Naive thymus-derived CD4-positive, alpha-beta T cell (primary cell): ENCODE results near the gene KCNK10. TPM values are rescaled to one million over a fixed set of nuclear protein-coding genes. Genes with fewer than 3 reads are reported as not detected.

Experiments
- ATAC-seq: fragments of 150-1000 bp; cut with Tn5 transposase; 2 replicates; pipeline ENCODE4 v1.10.0; 2021; ENCODE audit warnings: mild to moderate bottlenecking, moderate library complexity
- CTCF ChIA-PET: fragments of 350-600 bp; sonication (Branson Sonifier 250); formaldehyde crosslinking; loops from one replicate; lab custom pipeline; 2021; ENCODE audit warnings: antibody characterized with exemption; lab: Charles Lee
- POLR2A ChIA-PET: fragments of 350-600 bp; sonication (Branson Sonifier 250); formaldehyde crosslinking; loops from one replicate; lab custom pipeline; 2021; ENCODE audit warnings: antibody characterized with exemption, inconsistent platforms; lab: Charles Lee
- DNase-seq, 9 donors: peaks; one replicate each; pipeline versions ENCODE4 v3.0.0 to v3.0.0-alpha.2; 2020 to 2022; ENCODE audit warnings: mixed read lengths in 1 of 9
- H3K27ac ChIP-seq: one replicate; pipeline ENCODE4 v1.7.0; 2013; ENCODE audit warnings: mild to moderate bottlenecking, low read depth, low read length, moderate library complexity
- H3K27me3 ChIP-seq, 2 donors: one replicate each; pipeline ENCODE4 v1.7.0; 2013; ENCODE audit warnings: low read length in 2 of 2, mild to moderate bottlenecking in 2 of 2, moderate library complexity in 2 of 2; ENCODE audit not compliant: control insufficient read depth in 2 of 2, insufficient read depth in 2 of 2
- H3K36me3 ChIP-seq, 3 experiments: 1 replicate in 2 of 3; 2 replicates in 1 of 3; pipeline ENCODE4 v1.7.0; 2013; ENCODE audit warnings: low read length in 3 of 3, mild to moderate bottlenecking in 3 of 3, moderate library complexity in 1 of 3; ENCODE audit not compliant: insufficient read depth in 3 of 3, control insufficient read depth in 2 of 3
- H3K4me1 ChIP-seq, 2 donors: one replicate each; pipeline ENCODE4 v1.7.0; 2013; ENCODE audit warnings: low read length in 2 of 2, mild to moderate bottlenecking in 2 of 2, moderate library complexity in 1 of 2; ENCODE audit not compliant: control insufficient read depth in 2 of 2, insufficient read depth in 2 of 2
- H3K4me3 ChIP-seq: 2 replicates; pipeline ENCODE4 v1.7.0; 2013; ENCODE audit warnings: mild to moderate bottlenecking, low read length
- H3K9me3 ChIP-seq, 3 experiments: 1 replicate in 2 of 3; 2 replicates in 1 of 3; pipeline ENCODE4 v1.7.0; 2013; ENCODE audit warnings: low read length in 3 of 3; ENCODE audit not compliant: control insufficient read depth in 2 of 3
- H3K27ac Mint-ChIP-seq, 9 donors: one replicate each; pipeline ENCODE4 v1.8.0; 2020 to 2022; ENCODE audit warnings: mixed read lengths in 9 of 9, mild to moderate bottlenecking in 8 of 9, moderate library complexity in 5 of 9, inconsistent platforms in 2 of 9
- H3K27me3 Mint-ChIP-seq, 5 donors: one replicate each; pipeline ENCODE4 v1.8.0; 2021 to 2022; ENCODE audit warnings: mixed read lengths in 5 of 5, mild to moderate bottlenecking in 1 of 5
- H3K36me3 Mint-ChIP-seq, 5 donors: one replicate each; pipeline ENCODE4 v1.8.0; 2020 to 2022; ENCODE audit warnings: mixed read lengths in 5 of 5, mild to moderate bottlenecking in 3 of 5, inconsistent platforms in 1 of 5
- H3K4me1 Mint-ChIP-seq, 7 donors: one replicate each; pipeline ENCODE4 v1.8.0; 2020 to 2022; ENCODE audit warnings: mixed read lengths in 7 of 7, mild to moderate bottlenecking in 3 of 7, inconsistent platforms in 1 of 7
- H3K4me3 Mint-ChIP-seq, 10 donors: one replicate each; pipeline ENCODE4 v1.8.0; 2020 to 2022; ENCODE audit warnings: mild to moderate bottlenecking in 10 of 10, mixed read lengths in 10 of 10, moderate library complexity in 6 of 10, inconsistent platforms in 2 of 10
- H3K9me3 Mint-ChIP-seq, 11 donors: one replicate each; pipeline ENCODE4 v1.8.0; 2020 to 2022; ENCODE audit warnings: mixed read lengths in 11 of 11, mild to moderate bottlenecking in 4 of 11, inconsistent platforms in 1 of 11, moderate library complexity in 1 of 11
- intact Hi-C, 2 donors: fragments of 100-400 bp; cut with micrococcal nuclease; formaldehyde crosslinking; loops; one replicate each; pipeline ENCODE4 v1.15.1; 2023
- polyA plus RNA-seq, 2 donors: library from polyadenylated mRNA; unstranded; fragments of 300-500 nt; fragmentation: Illumina TruSeq; gene quantifications; one replicate each; pipeline ENCODE4 v1.2.3, GENCODE V29; 2021
- total RNA-seq, 6 experiments: library from RNA in 5 of 6; stranded (reverse) in 5 of 6; gene quantifications; 1 replicate in 5 of 6; 2 replicates in 1 of 6; pipeline ENCODE4 v1.2.3 and lab custom pipeline; 2021 to 2026

KCNK10 gene
- total and polyA plus RNA-seq, 7 experiments from 2014 or later = 0.10 to 0.21 TPM; not detected in 5

- Histone ChIP-seq H3K4me1 (no peaks in the 10 kb centered on the region), H3K27ac (no peak overlapping the region), H3K4me3 (no peak overlapping the region), H3K9me3 (no peaks in the 10 kb centered on the region), H3K36me3 (no peaks in the 10 kb centered on the region), H3K27me3 (no peaks in the 10 kb centered on the region)
- Mint-ChIP-seq H3K27me3 (peaks cover 2 to 44% (median 40%) of the 10 kb centered on the region in 5 donors), H3K4me1 (peaks cover 0 to 2% (median 0%) of the 10 kb centered on the region in 7 donors), H3K36me3 (no peaks in the 10 kb centered on the region), H3K9me3 (peaks cover 0 to 3% (median 0%) of the 10 kb centered on the region in 11 donors), H3K4me3 (no peak overlapping the region), H3K27ac (no peak overlapping the region)
- CTCF ChIA-PET = no interaction called here
- POLR2A ChIA-PET = no interaction called here
- DNase-seq (no peak), ATAC-seq (no peak)
- intact Hi-C loops = no loop called here
These were observed 80.6 kb downstream of the KCNK10 start for GRCh38 chr14:88242446-88242845.

GRCh38 chr14:88241810-88242209 is 81.3 kb downstream of the KCNK10 start:
- no peaks in the 10 kb centered on the region for H3K9me3 ChIP-seq
- H3K36me3 ChIP-seq = no peaks in the 10 kb centered on the region
- Mint-ChIP-seq H3K9me3 (peaks cover 0 to 3% (median 0%) of the 10 kb centered on the region in 11 donors), H3K36me3 (no peaks in the 10 kb centered on the region), H3K27me3 (peaks cover 5 to 42% (median 38%) of the 10 kb centered on the region in 5 donors), H3K27ac (no peak overlapping the region), H3K4me3 (no peak overlapping the region), H3K4me1 (peaks cover 0 to 2% (median 0%) of the 10 kb centered on the region in 7 donors)
- intact Hi-C loops = no loop called here
- ChIA-PET POLR2A (no interaction called here), CTCF (no interaction called here)
- H3K4me3 ChIP-seq = no peak overlapping the region
- H3K27ac ChIP-seq = no peak overlapping the region
- ATAC-seq (no peak), DNase-seq (no peak)
- no peaks in the 10 kb centered on the region for H3K4me1 ChIP-seq
- H3K27me3 ChIP-seq = no peaks in the 10 kb centered on the region

DNA sequence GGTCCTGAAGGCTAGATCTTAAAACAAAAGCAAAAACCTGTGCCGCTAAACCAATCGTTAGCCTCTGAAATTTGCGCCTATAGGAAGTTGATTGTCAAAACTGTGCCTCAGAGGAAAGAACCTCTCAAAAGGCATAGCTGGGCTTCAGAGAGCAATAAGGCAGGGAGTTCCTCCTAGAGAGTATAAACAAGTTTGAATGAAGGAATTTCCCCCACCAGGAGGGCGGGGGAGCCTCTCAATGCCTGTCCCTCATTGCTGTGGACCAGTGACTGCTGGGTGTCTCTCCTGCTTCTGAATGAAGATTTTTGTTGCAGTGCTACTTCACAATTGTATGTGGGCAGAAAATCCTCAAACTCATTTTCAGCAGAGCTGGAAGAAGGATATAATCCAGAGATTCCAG is 88.6 kb downstream of the KCNK10 start:
- Histone ChIP-seq H3K27me3 (no peaks in the 10 kb centered on the region), H3K4me1 (no peaks in the 10 kb centered on the region), H3K9me3 (no peaks in the 10 kb centered on the region), H3K27ac (no peak overlapping the region), H3K36me3 (no peaks in the 10 kb centered on the region), H3K4me3 (no peak overlapping the region)
- CTCF ChIA-PET = no interaction called here
- POLR2A ChIA-PET = no interaction called here
- Mint-ChIP-seq H3K27ac (no peak overlapping the region), H3K27me3 (peaks cover 12 to 27% (median 16%) of the 10 kb centered on the region in 5 donors), H3K9me3 (peaks cover 0 to 20% (median 1%) of the 10 kb centered on the region in 11 donors), H3K4me1 (peaks cover 0 to 4% (median 0%) of the 10 kb centered on the region in 7 donors), H3K4me3 (no peak overlapping the region), H3K36me3 (peaks cover 0 to 4% (median 0%) of the 10 kb centered on the region in 5 donors)
- no peak for ATAC-seq
- no peak for DNase-seq
- intact Hi-C loops = no loop called here

DNA sequence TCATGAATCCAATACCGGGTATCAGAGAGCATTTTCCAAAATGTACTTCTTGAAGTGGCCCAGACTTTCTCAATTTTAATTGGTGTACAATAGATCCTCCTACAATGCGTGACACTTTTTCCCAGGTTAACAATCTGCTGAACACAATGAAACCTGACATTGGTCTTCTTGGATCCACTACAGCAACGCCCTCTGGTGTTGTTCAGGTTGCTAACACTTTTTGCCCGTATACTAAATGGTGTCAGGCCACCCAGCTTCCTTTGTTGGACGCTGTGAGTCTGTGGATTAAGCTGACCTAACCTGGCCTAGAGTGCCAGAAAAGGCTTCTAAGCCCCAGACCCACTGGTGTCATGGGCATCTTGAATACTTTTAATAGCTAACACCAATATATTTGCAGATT is 89.2 kb downstream of the KCNK10 start:
- H3K4me3 ChIP-seq = no peak overlapping the region
- peaks cover 0 to 4% (median 0%) of the 10 kb centered on the region in 5 donors for H3K36me3 Mint-ChIP-seq
- no peak overlapping the region for H3K27ac Mint-ChIP-seq
- ChIA-PET CTCF (interaction anchor here (1.1 kb wide), 1 partner anchor 288 kb away, joined by 3 read pairs; no protein-coding TSS in a partner anchor), POLR2A (no interaction called here)
- H3K27me3 ChIP-seq = no peaks in the 10 kb centered on the region
- H3K27ac ChIP-seq = no peak overlapping the region
- intact Hi-C loops = loop anchor here in 1 of 2 donors (2.0 kb wide), 1 partner anchor 289 kb away; no protein-coding TSS in a partner anchor
- H3K4me3 Mint-ChIP-seq = no peak overlapping the region
- H3K4me1 ChIP-seq = no peaks in the 10 kb centered on the region
- DNase-seq (no peak), ATAC-seq (no peak)
- H3K4me1 Mint-ChIP-seq = peaks cover 0 to 4% (median 0%) of the 10 kb centered on the region in 7 donors
- peaks cover 9 to 26% (median 16%) of the 10 kb centered on the region in 5 donors for H3K27me3 Mint-ChIP-seq
- H3K9me3 Mint-ChIP-seq = peaks cover 0 to 20% (median 1%) of the 10 kb centered on the region in 11 donors
- H3K9me3 ChIP-seq = no peaks in the 10 kb centered on the region
- H3K36me3 ChIP-seq = no peaks in the 10 kb centered on the region

DNA sequence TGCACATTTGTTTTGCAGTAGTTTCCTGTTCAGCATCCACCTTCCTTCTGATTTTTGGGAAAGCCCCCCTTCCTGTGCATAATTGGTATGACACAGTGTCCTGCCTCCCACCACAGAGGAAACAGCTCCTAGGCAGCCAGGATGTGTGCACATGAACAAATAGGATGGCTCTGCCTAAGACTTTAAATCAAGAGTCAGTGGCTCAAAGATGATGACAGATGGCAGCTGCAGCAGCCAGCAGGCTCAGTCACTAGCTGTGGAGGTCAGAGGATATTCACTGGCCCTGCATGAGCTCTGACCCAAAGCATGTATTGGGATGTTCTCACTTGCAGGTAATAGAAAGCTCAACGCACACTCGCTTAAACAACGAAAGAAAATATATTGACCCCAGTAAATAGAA is 90.3 kb downstream of the KCNK10 start:
- CTCF ChIA-PET = interaction anchor here (0.5 kb wide), 1 partner anchor 342 kb away, joined by 5 read pairs; no protein-coding TSS in a partner anchor

DNA sequence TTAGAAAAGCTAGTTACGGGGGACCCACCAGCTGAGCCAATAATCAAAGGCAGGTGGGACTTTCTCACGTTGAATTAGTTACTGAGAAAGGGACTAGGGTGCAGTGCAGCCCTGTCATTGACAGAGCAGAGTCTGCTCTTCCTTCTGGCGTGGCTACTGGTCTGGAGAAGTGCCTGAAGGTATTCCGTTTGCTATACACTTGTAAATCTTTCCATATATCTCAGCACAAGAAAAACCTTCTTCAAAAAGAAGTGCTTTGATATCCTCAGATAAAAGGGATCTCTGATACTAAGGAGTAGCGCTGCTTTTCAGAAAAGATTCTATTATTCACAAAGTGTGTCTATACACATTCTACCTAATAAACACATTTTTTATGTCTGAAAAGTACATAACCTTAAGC is 91.5 kb downstream of the KCNK10 start:
- peaks cover 0 to 4% (median 0%) of the 10 kb centered on the region in 7 donors for H3K4me1 Mint-ChIP-seq
- H3K9me3 Mint-ChIP-seq = peaks cover 0 to 20% (median 0%) of the 10 kb centered on the region in 11 donors
- peaks cover 0 to 4% (median 0%) of the 10 kb centered on the region in 5 donors for H3K36me3 Mint-ChIP-seq
- no peak overlapping the region for H3K27ac Mint-ChIP-seq
- H3K4me3 Mint-ChIP-seq = no peak overlapping the region
- intact Hi-C loops = loop anchor here in 1 of 2 donors (2.0 kb wide), 1 partner anchor 287 kb away; no protein-coding TSS in a partner anchor
- Histone ChIP-seq H3K27me3 (no peaks in the 10 kb centered on the region), H3K9me3 (no peaks in the 10 kb centered on the region), H3K27ac (no peak overlapping the region), H3K4me3 (no peak overlapping the region), H3K4me1 (no peaks in the 10 kb centered on the region), H3K36me3 (no peaks in the 10 kb centered on the region)
- ATAC-seq (no peak), DNase-seq (no peak)
- CTCF ChIA-PET = interaction anchor here (0.7 kb wide), 1 partner anchor 8 kb away, joined by 3 read pairs; no protein-coding TSS in a partner anchor
- POLR2A ChIA-PET = no interaction called here
- H3K27me3 Mint-ChIP-seq = peaks cover 4 to 26% (median 18%) of the 10 kb centered on the region in 5 donors

More for the DNA sequence above, 90.3 kb downstream of the KCNK10 start:
- Histone ChIP-seq H3K4me3 (no peak overlapping the region), H3K27ac (no peak overlapping the region), H3K9me3 (no peaks in the 10 kb centered on the region), H3K27me3 (no peaks in the 10 kb centered on the region), H3K4me1 (no peaks in the 10 kb centered on the region), H3K36me3 (no peaks in the 10 kb centered on the region)
- peaks cover 0 to 4% (median 0%) of the 10 kb centered on the region in 5 donors for H3K36me3 Mint-ChIP-seq
- H3K27ac Mint-ChIP-seq = no peak overlapping the region
- DNase-seq (no peak), ATAC-seq (no peak)
- no peak overlapping the region for H3K4me3 Mint-ChIP-seq
- H3K9me3 Mint-ChIP-seq = peaks cover 0 to 20% (median 1%) of the 10 kb centered on the region in 11 donors
- intact Hi-C loops = loop anchor here in 1 of 2 donors (2.0 kb wide), 1 partner anchor 288 kb away; no protein-coding TSS in a partner anchor
- POLR2A ChIA-PET = no interaction called here
- peaks cover 8 to 26% (median 16%) of the 10 kb centered on the region in 5 donors for H3K27me3 Mint-ChIP-seq
- H3K4me1 Mint-ChIP-seq = peaks cover 0 to 4% (median 0%) of the 10 kb centered on the region in 7 donors

DNA sequence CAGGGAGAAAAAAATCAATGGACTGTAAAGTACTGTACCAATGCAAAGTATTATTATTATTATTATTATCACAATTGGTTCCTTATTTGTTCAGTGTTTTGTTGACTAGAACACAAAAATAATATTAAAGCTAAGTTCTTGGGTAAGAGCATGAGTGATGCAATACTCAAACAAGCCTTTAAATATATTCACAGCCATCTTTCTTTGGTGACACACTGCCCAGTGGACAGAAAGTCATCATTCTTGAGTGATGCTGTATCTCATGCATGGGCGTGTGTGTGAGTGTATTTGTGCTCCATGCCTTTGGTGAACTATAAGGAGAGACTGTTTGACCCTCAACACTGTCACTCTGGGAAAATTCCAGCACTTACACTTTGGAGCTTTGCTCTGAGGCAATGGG is 93.6 kb downstream of the KCNK10 start:
- H3K27me3 Mint-ChIP-seq = peaks cover 1 to 30% (median 24%) of the 10 kb centered on the region in 5 donors
- Histone ChIP-seq H3K36me3 (no peaks in the 10 kb centered on the region), H3K9me3 (no peaks in the 10 kb centered on the region), H3K27ac (no peak overlapping the region), H3K4me3 (no peak overlapping the region), H3K4me1 (no peaks in the 10 kb centered on the region), H3K27me3 (no peaks in the 10 kb centered on the region)
- CTCF ChIA-PET = no interaction called here
- no peak overlapping the region for H3K27ac Mint-ChIP-seq
- H3K36me3 Mint-ChIP-seq = no peaks in the 10 kb centered on the region
- H3K4me1 Mint-ChIP-seq = peaks cover 0 to 4% (median 0%) of the 10 kb centered on the region in 7 donors
- peaks cover 0 to 8% (median 0%) of the 10 kb centered on the region in 11 donors for H3K9me3 Mint-ChIP-seq
- intact Hi-C loops = no loop called here
- POLR2A ChIA-PET = no interaction called here
- DNase-seq (no peak), ATAC-seq (no peak)
- no peak overlapping the region for H3K4me3 Mint-ChIP-seq
